ENCODE results near the gene LDLRAD3. TPM values are rescaled to one million over a fixed set of nuclear protein-coding genes. Genes with fewer than 3 reads are reported as not detected.

The LDLRAD3 gene
- total RNA-seq, 2 donors from 2014 or later: 30.8 to 42.5 TPM

GRCh38 chr11:36024716-36025115, 80.9 kb downstream of the LDLRAD3 start:
- Histone ChIP-seq H3K4me3 (no peak overlapping the region), H3K27me3 (replicated peaks; ENCODE audit: insufficient read depth) (no peaks in the 10 kb centered on the region), H3K36me3 (no peaks in the 10 kb centered on the region), H3K27ac (no peak overlapping the region), H3K9me3 (no peaks in the 10 kb centered on the region), H3K4me1 (replicated peaks) (no peaks in the 10 kb centered on the region)
- TF ChIP-seq CTCF (IDR thresholded peaks at IDR 0.05): no peak
- TF ChIP-seq POLR2A (IDR thresholded peaks at IDR 0.05): no peak
- TF ChIP-seq POLR2AphosphoS5 (IDR thresholded peaks at IDR 0.05): no peak
- 86% methylated on average over 1 of the region's 1 CpG for WGBS
- DNase-seq (ENCODE audit: low spot score): no peak
- intact Hi-C loops (cut with DNase I): no loop called here

- no peak for DNase-seq (ENCODE audit: low spot score)
- WGBS: 96% methylated on average over 6 of the region's 6 CpGs
- intact Hi-C loops (cut with DNase I): no loop called here
These were observed 82.6 kb downstream of the LDLRAD3 start for GRCh38 chr11:36026315-36026968.

GRCh38 chr11:36027731-36028130, 83.9 kb downstream of the LDLRAD3 start:
- intact Hi-C loops (cut with DNase I): no loop called here
- H3K27me3 ChIP-seq (replicated peaks; ENCODE audit: insufficient read depth): no peaks in the 10 kb centered on the region
- H3K9me3 ChIP-seq: no peaks in the 10 kb centered on the region
- peaks cover 4% of the 10 kb centered on the region for H3K4me1 ChIP-seq (replicated peaks)
- 36% methylated on average over 4 of the region's 4 CpGs for WGBS
- H3K27ac ChIP-seq: no peak overlapping the region
- no peak for DNase-seq (ENCODE audit: low spot score)
- TF ChIP-seq POLR2AphosphoS5 (IDR thresholded peaks at IDR 0.05): no peak
- TF ChIP-seq POLR2A (IDR thresholded peaks at IDR 0.05): no peak
- no peak for TF ChIP-seq CTCF (IDR thresholded peaks at IDR 0.05)
- no peaks in the 10 kb centered on the region for H3K36me3 ChIP-seq
- no peak overlapping the region for H3K4me3 ChIP-seq

More at GRCh38 chr11:36026315-36026968, 82.6 kb downstream of the LDLRAD3 start:
- no peak for TF ChIP-seq CTCF (IDR thresholded peaks at IDR 0.05)
- TF ChIP-seq POLR2AphosphoS5 (IDR thresholded peaks at IDR 0.05): no peak
- no peak for TF ChIP-seq POLR2A (IDR thresholded peaks at IDR 0.05)
- H3K27ac ChIP-seq: no peak overlapping the region
- H3K4me3 ChIP-seq: no peak overlapping the region
- peaks cover 4% of the 10 kb centered on the region for H3K4me1 ChIP-seq (replicated peaks)
- no peaks in the 10 kb centered on the region for H3K36me3 ChIP-seq
- no peaks in the 10 kb centered on the region for H3K27me3 ChIP-seq (replicated peaks; ENCODE audit: insufficient read depth)
- H3K9me3 ChIP-seq: no peaks in the 10 kb centered on the region

DNA sequence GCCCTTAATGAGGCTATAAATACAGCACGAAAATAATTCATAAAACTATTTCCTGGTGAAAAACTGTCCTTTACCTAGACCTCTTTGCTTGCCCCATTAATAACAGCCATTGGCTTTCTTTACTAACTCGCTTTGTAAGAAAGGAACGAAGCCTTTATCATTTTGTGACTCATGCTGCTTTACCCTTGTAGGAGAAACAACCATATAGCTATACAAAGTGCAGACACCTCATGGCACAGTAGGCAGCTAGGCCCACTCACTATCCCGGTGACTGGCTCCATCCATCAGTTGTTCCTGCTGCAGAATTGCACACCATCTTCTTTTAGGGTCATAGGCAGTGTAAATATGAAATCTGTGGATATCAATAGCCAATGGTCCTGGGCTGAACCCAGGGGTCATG, 85.8 kb downstream of the LDLRAD3 start:
- Histone ChIP-seq H3K36me3 (no peaks in the 10 kb centered on the region), H3K4me3 (no peak overlapping the region), H3K27me3 (replicated peaks; ENCODE audit: insufficient read depth) (no peaks in the 10 kb centered on the region), H3K27ac (no peak overlapping the region), H3K4me1 (replicated peaks) (peaks cover 4% of the 10 kb centered on the region), H3K9me3 (no peaks in the 10 kb centered on the region)
- no peak for TF ChIP-seq POLR2A (IDR thresholded peaks at IDR 0.05)
- WGBS: 77% methylated on average over 4 of the region's 4 CpGs
- intact Hi-C loops (cut with DNase I): loop anchor here (10.0 kb wide), 1 partner anchor 415 kb away; the partner anchor contains the start of gene FJX1
- DNase-seq (ENCODE audit: low spot score): no peak

DNA sequence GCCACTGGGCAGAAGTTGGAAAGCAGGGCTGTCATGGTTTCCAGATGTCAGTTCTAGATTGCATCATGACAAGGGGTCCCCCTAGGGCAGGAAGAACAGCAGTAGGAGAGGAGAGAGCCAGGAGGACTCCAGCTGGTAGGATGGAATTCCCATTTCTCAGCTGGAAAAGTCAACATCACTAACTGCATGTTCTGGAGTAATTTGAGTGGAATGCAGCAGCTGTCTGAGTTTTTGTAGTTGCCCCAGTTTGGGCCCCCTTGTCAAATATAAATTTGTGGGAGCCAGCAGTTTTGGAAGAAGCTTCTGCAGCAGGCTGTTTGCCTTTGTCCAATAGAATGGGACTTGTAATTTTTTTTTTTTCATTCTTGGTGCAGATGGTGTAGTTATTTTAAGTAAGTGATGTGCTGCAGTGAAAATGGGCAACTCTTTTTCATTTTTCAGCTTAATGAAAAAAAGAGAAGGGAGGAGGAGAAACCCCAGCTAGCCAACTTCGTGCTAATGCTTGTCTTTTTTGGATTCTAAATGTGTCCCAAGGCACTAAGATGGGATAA, 86.9 kb downstream of the LDLRAD3 start:
- TF ChIP-seq CTCF (IDR thresholded peaks at IDR 0.05): no peak
- no peak for TF ChIP-seq POLR2A (IDR thresholded peaks at IDR 0.05)
- TF ChIP-seq POLR2AphosphoS5 (IDR thresholded peaks at IDR 0.05): no peak
- 25% methylated on average over 1 of the region's 1 CpG for WGBS
- Histone ChIP-seq H3K9me3 (no peaks in the 10 kb centered on the region), H3K4me3 (no peak overlapping the region), H3K27me3 (replicated peaks; ENCODE audit: insufficient read depth) (no peaks in the 10 kb centered on the region), H3K4me1 (replicated peaks) (peaks cover 7% of the 10 kb centered on the region), H3K27ac (no peak overlapping the region), H3K36me3 (no peaks in the 10 kb centered on the region)
- intact Hi-C loops (cut with DNase I): loop anchor here (10.0 kb wide), 1 partner anchor 416 kb away; the partner anchor contains the start of gene FJX1
- DNase-seq (ENCODE audit: low spot score): no peak

All from prostate gland (tissue), 2 donors.